A549 (cell line): ENCODE measurements around the gene CTNS. TPM values are rescaled to one million over a fixed set of nuclear protein-coding genes. Genes with fewer than 3 reads are reported as not detected.
A peak's percentile ranks its signal among the peaks of the same experiment; 100 is the strongest.

ENCODE experiments used
- ATAC-seq, 2 experiments: fragments of 200-7000 bp in 1 of 2; fragments of >200 bp in 1 of 2; cut with Nextera tagmentation in 1 of 2; cut with Tn5 transposase in 1 of 2; 3 replicates each; pipeline versions ENCODE4 v1.8.0 to v1.9.1; 2018 to 2020; ENCODE audit warnings: mild to moderate bottlenecking in 1 of 2, moderate library complexity in 1 of 2
- CTCF ChIA-PET: fragments of 300-600 bp; sonication (Branson Sonifier 250); formaldehyde crosslinking; extraction: SDS; loops from one replicate; lab custom pipeline; 2021; ENCODE audit warnings: antibody characterized with exemption, inconsistent platforms; lab: Yijun Ruan, JAX
- POLR2A ChIA-PET: fragments of 350-600 bp; formaldehyde crosslinking; extraction: SDS; loops from one replicate; lab custom pipeline; 2021; ENCODE audit warnings: antibody characterized with exemption, inconsistent platforms; lab: Yijun Ruan, JAX
- DNase-seq, 2 experiments: peaks; one replicate each; pipeline versions ENCODE4 v3.0.0 to v3.0.0-alpha.2; 2011 to 2016; ENCODE audit warnings: low read depth in 1 of 2, low spot score in 1 of 2
- FAIRE-seq: peaks from 2 replicates; lab custom pipeline; 2011; peaks lifted over from hg19 to GRCh38; lab: Jason Lieb, UNC
- H3K27ac ChIP-seq, 2 experiments: fragments of >200 bp; sonication (Bioruptor Twin); formaldehyde crosslinking; 3 replicates each; pipeline ENCODE4 v1.5.1; 2016 to 2017
- H3K4me1 ChIP-seq: fragments of >200 bp; sonication (Bioruptor Twin); formaldehyde crosslinking; 3 replicates; pipeline ENCODE4 v1.6.1; 2016
- H3K4me2 ChIP-seq: fragments of >200 bp; sonication (Bioruptor Twin); formaldehyde crosslinking; 3 replicates; pipeline ENCODE4 v1.6.1; 2016
- H3K4me3 ChIP-seq: fragments of >200 bp; sonication (Bioruptor Twin); formaldehyde crosslinking; 3 replicates; pipeline ENCODE4 v1.5.1; 2016
- H3K9me3 ChIP-seq: fragments of >200 bp; sonication (Bioruptor Twin); formaldehyde crosslinking; 3 replicates; pipeline ENCODE4 v1.6.1; 2016
- BCL3 ChIP-seq: fragments of >200 bp; sonication (Bioruptor Twin); formaldehyde crosslinking; IDR thresholded peaks from 3 replicates; pipeline ENCODE4 v1.6.1; 2016
- BHLHE40 ChIP-seq: IDR thresholded peaks from 2 replicates; pipeline ENCODE4 v1.6.1; 2012; ENCODE audit warnings: low read depth, low read length, inconsistent platforms
- CBX8 ChIP-seq: fragments of 200-600 bp; sonication (generic); IDR thresholded peaks from 2 replicates; pipeline ENCODE4 v1.6.1; 2016
- CHD4 ChIP-seq: fragments of 200-600 bp; sonication (generic); IDR thresholded peaks from 2 replicates; pipeline ENCODE4 v1.6.1; 2016; ENCODE audit warnings: antibody characterized with exemption, mild to moderate bottlenecking, borderline replicate concordance
- CTCF ChIP-seq: fragments of >200 bp; sonication (Bioruptor Twin); formaldehyde crosslinking; IDR thresholded peaks from 3 replicates; pipeline ENCODE4 v1.5.1; 2016
- EHMT2 ChIP-seq: fragments of 200-600 bp; sonication (generic); IDR thresholded peaks from 2 replicates; pipeline ENCODE4 v1.6.1; 2016; ENCODE audit warnings: antibody characterized with exemption, low read depth, mild to moderate bottlenecking, moderate library complexity
- ELK1 ChIP-seq: fragments of 150-350 bp; IDR thresholded peaks from 2 replicates; pipeline ENCODE4 v1.6.1; 2014; ENCODE audit warnings: low read depth, mild to moderate bottlenecking, low read length
- EP300 ChIP-seq, 2 experiments: fragments of >200 bp; sonication (Bioruptor Twin); formaldehyde crosslinking; IDR thresholded peaks; 2 replicates in 1 of 2; 3 replicates in 1 of 2; pipeline ENCODE4 v1.6.1; 2016 to 2017
- ESRRA ChIP-seq: fragments of 150-350 bp; IDR thresholded peaks from 2 replicates; pipeline ENCODE4 v1.6.1; 2014; ENCODE audit warnings: mild to moderate bottlenecking, low read length, borderline replicate concordance
- FOSL2 ChIP-seq, 2 experiments: fragments of 450-650 bp in 1 of 2; fragments of >200 bp in 1 of 2; sonication (Bioruptor Twin) in 1 of 2; formaldehyde crosslinking; IDR thresholded peaks; 2 replicates each; pipeline versions ENCODE4 v1.5.0 to v1.6.1; 2016 to 2020; ENCODE audit warnings: mild to moderate bottlenecking in 1 of 2, moderate library complexity in 1 of 2
- GATA3 ChIP-seq: IDR thresholded peaks from 2 replicates; pipeline ENCODE4 v1.6.1; 2012; ENCODE audit warnings: borderline replicate concordance
- HES2 ChIP-seq: fragments of >200 bp; sonication (Bioruptor Twin); formaldehyde crosslinking; IDR thresholded peaks from 2 replicates; pipeline ENCODE4 v1.6.1; 2016
- HEYL ChIP-seq: fragments of 250-450 bp; sonication (Bioruptor Pico); IDR thresholded peaks from 2 replicates; pipeline ENCODE4 v1.8.0; 2021; ENCODE audit warnings: mild to moderate bottlenecking, moderate library complexity
- HMGXB4 ChIP-seq: fragments of 250-450 bp; sonication (Bioruptor Pico); IDR thresholded peaks from 2 replicates; pipeline ENCODE4 v1.5.0; 2021; ENCODE audit warnings: mild to moderate bottlenecking, moderate library complexity, borderline replicate concordance
- HOXA7 ChIP-seq: fragments of 250-450 bp; sonication (Bioruptor Pico); IDR thresholded peaks from 2 replicates; pipeline ENCODE4 v1.5.0; 2020; ENCODE audit warnings: mild to moderate bottlenecking, moderate library complexity
- HOXB13 ChIP-seq: fragments of 250-450 bp; sonication (Bioruptor Pico); IDR thresholded peaks from 2 replicates; pipeline ENCODE4 v1.5.0; 2020; ENCODE audit warnings: low read depth, mild to moderate bottlenecking, moderate library complexity
- HOXB5 ChIP-seq: fragments of 250-450 bp; sonication (Bioruptor Pico); IDR thresholded peaks from 2 replicates; pipeline ENCODE4 v1.5.0; 2020; ENCODE audit warnings: mild to moderate bottlenecking, moderate library complexity
- JUN ChIP-seq, 2 experiments: fragments of >200 bp; sonication (Bioruptor Twin); formaldehyde crosslinking; IDR thresholded peaks; 2 replicates in 1 of 2; 3 replicates in 1 of 2; pipeline ENCODE4 v1.6.1; 2016 to 2017
- JUNB ChIP-seq: fragments of >200 bp; sonication (Bioruptor Twin); formaldehyde crosslinking; IDR thresholded peaks from 2 replicates; pipeline ENCODE4 v1.6.1; 2016
- KDM5A ChIP-seq: fragments of 200-600 bp; sonication (generic); IDR thresholded peaks from 2 replicates; pipeline ENCODE4 v1.6.1; 2016; ENCODE audit warnings: antibody characterized with exemption, mild to moderate bottlenecking
- MAFK ChIP-seq: fragments of 450-650 bp; IDR thresholded peaks from 2 replicates; pipeline ENCODE4 v1.6.1; 2014; ENCODE audit not compliant: partially characterized antibody
- MAX ChIP-seq: IDR thresholded peaks from 2 replicates; pipeline ENCODE4 v1.6.1; 2012
- MYC ChIP-seq: IDR thresholded peaks from 2 replicates; pipeline ENCODE4 v1.6.1; 2012; ENCODE audit warnings: mild to moderate bottlenecking, inconsistent platforms, low read length, improper control_type of control experiment, borderline replicate concordance
- PBX3 ChIP-seq: IDR thresholded peaks from 2 replicates; pipeline ENCODE4 v1.6.1; 2012
- POLR2AphosphoS2 ChIP-seq: conservative IDR thresholded peaks from 2 replicates; pipeline ENCODE4 v1.6.1; 2012; ENCODE audit warnings: low read length, improper control_type of control experiment, inconsistent platforms
- RNF2 ChIP-seq: fragments of 200-600 bp; sonication (generic); IDR thresholded peaks from 2 replicates; pipeline ENCODE4 v1.6.1; 2016; ENCODE audit warnings: low read depth, mild to moderate bottlenecking, antibody characterized with exemption, moderate library complexity, borderline replicate concordance
- TFCP2L1 ChIP-seq: fragments of 250-450 bp; sonication (Bioruptor Pico); IDR thresholded peaks from 2 replicates; pipeline ENCODE4 v1.5.0; 2021; ENCODE audit warnings: mild to moderate bottlenecking
- ZC3H11A ChIP-seq: fragments of 450-650 bp; IDR thresholded peaks from 2 replicates; pipeline ENCODE4 v1.6.1; 2014; ENCODE audit warnings: antibody characterized with exemption, mild to moderate bottlenecking
- WGBS: methylation state at CpG from one replicate; pipeline ENCODE4 v1.1.6; 2017; ENCODE audit errors: missing lambda C conversion rate; 5-methylcytosine and 5-hydroxymethylcytosine counted together
- polyA plus RNA-seq, 4 experiments: library from polyadenylated mRNA; depleted of rRNA in 3 of 4; stranded (reverse); fragments of >200 nt; fragmentation: RNase III in 1 of 4; extraction: RNeasy Plus Mini Kit Qiagen cat#74134 plus additional on column Dnase treatment in 1 of 4; gene quantifications; 2 replicates in 3 of 4; 3 replicates in 1 of 4; pipeline ENCODE4 v1.2.3, GENCODE V29; 2011 to 2017

CTNS gene
- polyA plus RNA-seq, 2 of the 4 experiments (the other 2 are of a cell fraction) = 6.5 to 20.3 TPM

GRCh38 chr17:3659541-3660111 is 23.1 kb downstream of the CTNS start:
- H3K27ac ChIP-seq = peak overlapping the region; percentile 42 to 80
- 63% methylated on average over 12 of the region's 22 CpGs for WGBS
- no peak for FAIRE-seq
- peak; percentile 61 to 80 for DNase-seq
- H3K4me2 ChIP-seq = peak overlapping the region; percentile 47
- no peaks in the 10 kb centered on the region for H3K9me3 ChIP-seq
- TF ChIP-seq FOSL2 (IDR thresholded peaks at IDR 0.05) (no peak), FOSL2 (CRISPR knock-in tag; IDR thresholded peaks at IDR 0.05) (peak; percentile 58), ESRRA (peak; percentile 93), MAFK (no peak), HOXB5 (CRISPR knock-in tag) (no peak), MAX (peak; percentile 53), POLR2AphosphoS2 (peak; percentile 80), HES2 (no peak)
- CTCF ChIA-PET = interaction anchor here (0.9 to 6.8 kb wide), 5 partner anchors 8 to 611 kb away, joined by 3 to 43 read pairs (median 4); no protein-coding TSS in a partner anchor
- H3K4me1 ChIP-seq = peaks cover 15% of the 10 kb centered on the region
- peak; percentile 51 to 68 for ATAC-seq
- no peak overlapping the region for H3K4me3 ChIP-seq
- POLR2A ChIA-PET = interaction anchor here (0.6 to 2.9 kb wide), 4 partner anchors 8 to 47 kb away, joined by 3 to 21 read pairs (median 8); partner anchors contain the start of genes CTNS, EMC6, SHPK and TAX1BP3

- 91% methylated on average over 21 of the region's 23 CpGs for WGBS
- Histone ChIP-seq H3K9me3 (no peaks in the 10 kb centered on the region), H3K4me2 (peak overlapping the region; percentile 47), H3K27ac (peak overlapping the region; percentile 42 to 80; a peak in 5 of 6 replicates)
- POLR2A ChIA-PET = interaction anchor here (0.6 to 2.9 kb wide), 5 partner anchors 8 to 46 kb away, joined by 3 to 21 read pairs (median 4); partner anchors contain the start of genes CTNS, EMC6, SHPK and TAX1BP3
- no peak for DNase-seq
- no peak for TF ChIP-seq HEYL (CRISPR knock-in tag)
- no peak for TF ChIP-seq JUNB
- TF ChIP-seq HOXB13 (CRISPR knock-in tag) = no peak
- TF ChIP-seq JUN (IDR thresholded peaks at IDR 0.05) = peak in 1 of 2 experiments; percentile 8; a peak in 1 of 5 replicates
- no peak for TF ChIP-seq CTCF
- 0 out of 2 replicates have a peak, but pooled peaks have one; percentile 5 for TF ChIP-seq PBX3
- no peak for TF ChIP-seq BCL3
- no peak for TF ChIP-seq HMGXB4
- no peak for TF ChIP-seq MYC
- no peak for TF ChIP-seq POLR2AphosphoS2
- TF ChIP-seq FOSL2 (IDR thresholded peaks at IDR 0.05) = no peak
- no peak for TF ChIP-seq FOSL2 (CRISPR knock-in tag; IDR thresholded peaks at IDR 0.05)
- no peak for TF ChIP-seq EHMT2
- no peak for TF ChIP-seq EP300 (IDR thresholded peaks at IDR 0.05)
- no peak for TF ChIP-seq CBX8
- TF ChIP-seq BHLHE40 = no peak
- no peak for TF ChIP-seq CHD4
- TF ChIP-seq ZC3H11A = no peak
- TF ChIP-seq ELK1 = no peak
- 0 out of 2 replicates have a peak, but pooled peaks have one; percentile 36 for TF ChIP-seq TFCP2L1 (CRISPR knock-in tag)
- no peak for TF ChIP-seq HOXA7 (CRISPR knock-in tag)
- TF ChIP-seq RNF2 = no peak
- TF ChIP-seq KDM5A = no peak
- no peak for TF ChIP-seq GATA3
- TF ChIP-seq, all 56 proteins: peak for 3
- CTCF ChIA-PET = interaction anchor here (0.9 to 6.8 kb wide), 6 partner anchors 7 to 612 kb away, joined by 3 to 43 read pairs (median 4); no protein-coding TSS in a partner anchor
- Histone ChIP-seq H3K4me3 (no peak overlapping the region), H3K4me1 (peaks cover 15% of the 10 kb centered on the region)
- ATAC-seq (peak; percentile 2 to 26; a peak in 3 of 6 replicates), FAIRE-seq (no peak)
Measured at GRCh38 chr17:3660311-3660891, 23.8 kb downstream of the CTNS start.
